ENCODE data around the gene MELTF. TPM values are rescaled to one million over a fixed set of nuclear protein-coding genes. Genes with fewer than 3 reads are reported as not detected.

Gene MELTF
- total RNA-seq, 2 donors from 2014 or later, result 15.7 to 31.2 TPM

GRCh38 chr3:197021729-197022404 lies 7.8 kb downstream of the MELTF start:
- intact Hi-C loops (cut with DNase I), result no loop called here
- Histone ChIP-seq H3K4me3 (no peak overlapping the region), H3K9ac (ENCODE audit: low read depth in 2 of 2, low read length in 2 of 2) (no peak overlapping the region), H3K27ac (no peak overlapping the region), H3K4me1 (no peaks in the 10 kb centered on the region), H3K27me3 (no peaks in the 10 kb centered on the region), H3K9me3 (no peaks in the 10 kb centered on the region), H3K36me3 (no peaks in the 10 kb centered on the region)
- TF ChIP-seq CTCF (IDR thresholded peaks at IDR 0.05), result no peak
- DNase-seq, result no peak

GRCh38 chr3:197021231-197021630 lies 8.4 kb downstream of the MELTF start:
- no peaks in the 10 kb centered on the region for H3K27me3 ChIP-seq
- H3K9ac ChIP-seq (ENCODE audit: low read depth in 2 of 2, low read length in 2 of 2), result no peak overlapping the region
- no peaks in the 10 kb centered on the region for H3K9me3 ChIP-seq
- no peak for TF ChIP-seq CTCF (IDR thresholded peaks at IDR 0.05)
- no peak for DNase-seq
- no peaks in the 10 kb centered on the region for H3K4me1 ChIP-seq
- no peaks in the 10 kb centered on the region for H3K36me3 ChIP-seq
- intact Hi-C loops (cut with DNase I), result no loop called here
- no peak overlapping the region for H3K4me3 ChIP-seq
- H3K27ac ChIP-seq, result no peak overlapping the region

- TF ChIP-seq CTCF (IDR thresholded peaks at IDR 0.05), result no peak
- intact Hi-C loops (cut with DNase I), result no loop called here
- Histone ChIP-seq H3K27ac (no peak overlapping the region), H3K4me1 (no peaks in the 10 kb centered on the region), H3K9ac (ENCODE audit: low read depth in 2 of 2, low read length in 2 of 2) (no peak overlapping the region), H3K27me3 (no peaks in the 10 kb centered on the region), H3K9me3 (no peaks in the 10 kb centered on the region), H3K4me3 (no peak overlapping the region), H3K36me3 (no peaks in the 10 kb centered on the region)
- no peak for DNase-seq
Measured at GRCh38 chr3:197019535-197019934, 10.1 kb downstream of the MELTF start.

GRCh38 chr3:197019021-197019420 lies 10.6 kb downstream of the MELTF start:
- DNase-seq, result no peak
- no peak for TF ChIP-seq CTCF (IDR thresholded peaks at IDR 0.05)
- Histone ChIP-seq H3K4me1 (no peaks in the 10 kb centered on the region), H3K9ac (ENCODE audit: low read depth in 2 of 2, low read length in 2 of 2) (no peak overlapping the region), H3K27me3 (no peaks in the 10 kb centered on the region), H3K27ac (no peak overlapping the region), H3K9me3 (no peaks in the 10 kb centered on the region), H3K4me3 (no peak overlapping the region), H3K36me3 (no peaks in the 10 kb centered on the region)
- intact Hi-C loops (cut with DNase I), result no loop called here

- intact Hi-C loops (cut with DNase I), result no loop called here
- Histone ChIP-seq H3K36me3 (no peaks in the 10 kb centered on the region), H3K9me3 (no peaks in the 10 kb centered on the region), H3K4me1 (no peaks in the 10 kb centered on the region), H3K27me3 (no peaks in the 10 kb centered on the region), H3K4me3 (no peak overlapping the region), H3K27ac (no peak overlapping the region), H3K9ac (ENCODE audit: low read depth in 2 of 2, low read length in 2 of 2) (no peak overlapping the region)
- no peak for TF ChIP-seq CTCF (IDR thresholded peaks at IDR 0.05)
- no peak for DNase-seq
Measured at GRCh38 chr3:197017003-197017402, 12.6 kb downstream of the MELTF start.

Data from colonic mucosa (tissue), 4 donors.